GM13977 (cell line): ENCODE measurements around the gene OBSCN.

Source experiments
- DNase-seq: peaks from one replicate; pipeline ENCODE4 v3.0.0; 2012; ENCODE audit warnings: low spot score
- in situ Hi-C: fragments of 300-500 bp; cut with MboI; formaldehyde crosslinking; loops from one replicate; pipeline ENCODE4 v1.12.0; 2022; ENCODE audit warnings: low sequenced_read_pairs, low pct_unique_long_range_greater_than_20kb, mixed read lengths, inconsistent platforms; ENCODE audit not compliant: unreplicated experiment
- TF ChIP-seq, protein P1 (sequence below): IDR thresholded peaks from 2 replicates; pipeline ENCODE4 v1.5.1; 2012; ENCODE audit warnings: mild to moderate bottlenecking, control low read depth; ENCODE audit not compliant: insufficient read depth; ENCODE audit errors: extremely low read depth, missing control alignments

The OBSCN gene

GRCh38 chr1:228377664-228378089 lies 169.8 kb downstream of the OBSCN start:
- TF ChIP-seq, protein P1, sequence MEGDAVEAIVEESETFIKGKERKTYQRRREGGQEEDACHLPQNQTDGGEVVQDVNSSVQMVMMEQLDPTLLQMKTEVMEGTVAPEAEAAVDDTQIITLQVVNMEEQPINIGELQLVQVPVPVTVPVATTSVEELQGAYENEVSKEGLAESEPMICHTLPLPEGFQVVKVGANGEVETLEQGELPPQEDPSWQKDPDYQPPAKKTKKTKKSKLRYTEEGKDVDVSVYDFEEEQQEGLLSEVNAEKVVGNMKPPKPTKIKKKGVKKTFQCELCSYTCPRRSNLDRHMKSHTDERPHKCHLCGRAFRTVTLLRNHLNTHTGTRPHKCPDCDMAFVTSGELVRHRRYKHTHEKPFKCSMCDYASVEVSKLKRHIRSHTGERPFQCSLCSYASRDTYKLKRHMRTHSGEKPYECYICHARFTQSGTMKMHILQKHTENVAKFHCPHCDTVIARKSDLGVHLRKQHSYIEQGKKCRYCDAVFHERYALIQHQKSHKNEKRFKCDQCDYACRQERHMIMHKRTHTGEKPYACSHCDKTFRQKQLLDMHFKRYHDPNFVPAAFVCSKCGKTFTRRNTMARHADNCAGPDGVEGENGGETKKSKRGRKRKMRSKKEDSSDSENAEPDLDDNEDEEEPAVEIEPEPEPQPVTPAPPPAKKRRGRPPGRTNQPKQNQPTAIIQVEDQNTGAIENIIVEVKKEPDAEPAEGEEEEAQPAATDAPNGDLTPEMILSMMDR, result no peak
- in situ Hi-C loops, result no loop called here
- DNase-seq, result no peak

DNA sequence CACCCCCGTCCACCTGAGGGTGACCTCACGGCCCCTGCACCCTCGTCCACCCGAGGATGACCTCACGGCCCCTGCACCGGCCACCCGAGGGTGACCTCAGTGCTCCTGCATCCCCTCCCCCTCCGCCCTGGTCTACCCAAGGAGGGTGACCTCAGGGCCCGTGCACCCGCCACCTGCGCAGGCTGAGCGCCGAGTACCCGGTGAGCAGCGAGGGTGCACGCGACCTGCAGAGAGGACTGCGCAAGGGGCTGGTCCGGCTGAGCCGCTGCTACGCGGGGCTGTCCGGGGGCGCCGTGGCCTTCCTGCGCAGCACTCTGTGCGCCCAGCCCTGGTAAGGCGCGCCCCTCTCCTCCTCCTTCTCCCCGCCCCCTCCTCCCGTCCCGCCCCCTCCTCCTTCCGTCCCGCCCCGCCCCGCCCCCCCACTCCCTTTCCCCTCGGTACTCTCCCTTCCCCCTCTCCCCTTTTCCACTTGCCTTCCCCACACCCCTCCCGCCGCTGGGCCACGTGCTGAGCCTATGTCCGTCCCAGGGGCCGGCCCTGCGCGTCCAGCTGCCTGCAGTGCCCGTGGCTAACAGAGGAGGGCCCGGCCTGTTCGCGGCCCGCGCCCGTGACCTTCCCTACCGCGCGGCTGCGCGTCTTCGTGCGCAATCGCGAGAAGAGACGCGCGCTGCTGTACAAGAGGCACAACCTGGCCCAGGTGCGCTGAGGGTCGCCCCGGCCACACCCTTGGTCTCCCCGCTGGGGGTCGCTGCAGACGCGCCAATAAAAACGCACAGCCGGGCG lies 170.4 kb downstream of the OBSCN start:
- DNase-seq, result peak; percentile 72
- TF ChIP-seq, protein P1, result peak; percentile 45
- in situ Hi-C loops, result no loop called here

DNA sequence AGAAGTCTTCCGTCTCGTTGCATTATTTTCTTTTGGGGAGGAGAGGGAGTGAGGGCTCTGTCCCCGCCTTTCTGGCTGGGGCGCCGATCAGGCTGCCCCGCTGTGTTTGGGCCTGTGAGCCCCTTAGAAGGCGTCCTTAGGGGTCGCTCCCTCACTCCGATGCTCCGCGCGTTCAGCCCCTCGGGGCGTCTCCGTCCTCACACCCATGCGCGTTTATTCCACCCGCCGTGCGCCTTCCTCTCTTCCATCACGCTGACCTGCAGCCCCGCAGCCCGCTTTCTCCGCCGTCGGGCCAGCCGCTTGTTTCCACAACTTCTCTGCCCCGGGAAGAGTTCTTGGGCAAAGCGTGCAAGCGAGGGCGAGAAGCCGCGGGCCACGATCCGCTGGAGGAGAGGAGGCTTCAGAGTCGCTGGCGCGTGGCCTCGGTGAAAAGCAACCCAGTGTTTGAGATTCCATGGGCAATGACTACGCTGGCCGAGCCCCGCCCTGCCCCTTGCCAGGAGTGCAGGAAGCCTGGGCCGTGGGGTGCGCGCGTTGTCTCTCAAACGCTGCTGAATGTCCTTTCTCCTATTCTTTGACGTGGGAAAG lies 171.1 kb downstream of the OBSCN start:
- in situ Hi-C loops, result no loop called here
- TF ChIP-seq, protein P1, result no peak
- no peak for DNase-seq

DNA sequence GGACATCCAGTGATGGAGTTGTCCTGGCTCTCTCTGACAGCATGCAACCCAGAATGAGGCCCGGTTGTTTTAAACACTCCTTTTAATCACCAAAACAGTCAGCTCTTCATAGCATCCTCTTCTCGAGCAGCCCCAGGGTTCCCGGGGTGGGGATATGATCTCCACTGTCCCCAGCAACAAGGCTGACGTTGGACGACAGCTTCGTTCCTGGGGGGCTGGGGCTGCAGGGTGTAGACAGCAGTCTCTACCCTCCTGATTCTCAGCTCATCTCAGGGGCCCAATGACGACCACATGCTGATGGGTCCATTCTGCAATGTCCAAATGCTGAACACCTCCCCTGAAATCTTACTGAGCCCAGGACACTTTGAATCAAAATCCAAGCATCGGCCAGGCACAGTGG lies 171.8 kb downstream of the OBSCN start:
- no peak for DNase-seq
- in situ Hi-C loops, result no loop called here
- TF ChIP-seq, protein P1, result no peak

DNA sequence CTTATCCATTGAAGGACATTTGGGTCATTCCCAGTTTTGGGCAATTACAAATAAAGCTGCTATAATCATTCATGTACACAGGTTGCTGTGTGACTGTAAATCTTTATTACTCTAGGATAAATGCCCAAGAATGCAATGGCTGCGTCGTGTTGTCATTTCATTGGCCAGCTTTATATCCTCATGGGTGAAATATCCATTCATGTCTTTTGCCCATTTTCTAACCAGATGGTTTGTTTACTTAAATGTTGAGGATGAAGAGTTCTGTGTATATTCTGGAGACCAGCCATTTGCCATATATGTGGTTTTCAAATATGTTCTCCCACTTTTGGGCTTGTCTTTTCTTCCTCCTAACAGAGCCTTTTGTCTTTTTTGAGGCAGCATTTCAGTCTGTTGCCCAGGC lies 173.5 kb downstream of the OBSCN start:
- DNase-seq, result no peak
- TF ChIP-seq, protein P1, result no peak
- in situ Hi-C loops, result no loop called here

DNA sequence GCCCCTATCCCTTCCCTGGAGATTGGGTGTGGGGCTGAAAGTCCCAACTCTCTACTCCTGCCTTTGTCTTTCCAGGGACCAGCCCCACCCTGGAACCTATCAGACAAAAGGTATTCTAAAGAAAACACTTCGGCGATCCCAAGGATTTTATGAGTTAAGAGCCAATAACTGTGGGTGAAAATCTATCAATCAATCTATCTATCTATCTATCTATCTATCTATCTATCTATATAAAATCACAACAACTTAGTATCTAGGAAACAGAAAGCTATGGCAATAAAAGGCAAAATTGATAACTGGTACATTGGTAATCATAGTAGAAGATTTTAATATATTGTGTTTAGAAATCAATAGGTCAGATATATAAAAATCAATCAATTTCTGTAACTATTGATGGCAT lies 175.9 kb downstream of the OBSCN start:
- TF ChIP-seq, protein P1, result no peak
- no peak for DNase-seq
- in situ Hi-C loops, result no loop called here
